Thyroid gland (tissue), 4 donors: ENCODE results near the gene TCP10L. TPM values are rescaled to one million over a fixed set of nuclear protein-coding genes. Genes with fewer than 3 reads are reported as not detected.
"Not testable (repeated sequence)": the region's sequence is repeated elsewhere in the genome, so short reads cannot be mapped to it uniquely, and the experiment has no call there.

ENCODE experiments used
- DNase-seq, 2 donors: peaks; one replicate each; pipeline ENCODE4 v3.0.0-alpha.2; 2019
- H3K27ac ChIP-seq, 3 donors: fragments of 200-600 bp; sonication (generic); 1 replicate in 2 of 3; 2 replicates in 1 of 3; pipeline ENCODE4 v1.5.1; 2016 to 2019; ENCODE audit warnings: mild to moderate bottlenecking in 1 of 3, moderate library complexity in 1 of 3
- H3K27me3 ChIP-seq: fragments of 200-600 bp; sonication (generic); one replicate; pipeline ENCODE4 v1.5.1; 2019
- H3K36me3 ChIP-seq, 2 donors: fragments of 200-600 bp; sonication (generic); one replicate each; pipeline ENCODE4 v1.5.1; 2016 to 2019
- H3K4me1 ChIP-seq, 2 donors: fragments of 200-600 bp; sonication (generic); one replicate each; pipeline ENCODE4 v1.5.1; 2017 to 2019
- H3K4me3 ChIP-seq, 3 donors: fragments of 200-600 bp; sonication (generic); replicated peaks in 1 of 3; 1 replicate in 2 of 3; 2 replicates in 1 of 3; pipeline ENCODE4 v1.5.1; 2016; ENCODE audit warnings: mild to moderate bottlenecking in 1 of 3
- H3K9me3 ChIP-seq: fragments of 200-600 bp; sonication (generic); one replicate; pipeline ENCODE4 v1.5.1; 2017
- POLR2A ChIP-seq, 2 donors: fragments of 450-650 bp; IDR thresholded peaks; one replicate each; pipeline ENCODE4 v1.6.1; 2017; ENCODE audit warnings: antibody characterized with exemption in 2 of 2, mild to moderate bottlenecking in 2 of 2, moderate library complexity in 1 of 2
- WGBS, 2 donors: methylation state at CpG; one replicate each; pipeline ENCODE4 v1.1.5; 2017; 5-methylcytosine and 5-hydroxymethylcytosine counted together
- intact Hi-C: fragments of 100-400 bp; cut with DNase I; formaldehyde crosslinking; loops from one replicate; pipeline ENCODE4 v1.15.1; 2023
- total RNA-seq, 4 donors: library from RNA; depleted of rRNA; stranded (reverse); fragments of >200 nt; gene quantifications; one replicate each; pipeline ENCODE4 v1.2.3, GENCODE V29; 2016
- TF ChIP-seq, protein P1 (sequence below), 6 experiments: fragments of 200-600 bp in 3 of 6; fragments of 450-650 bp in 3 of 6; sonication (generic) in 3 of 6; IDR thresholded peaks; one replicate each; pipeline ENCODE4 v1.5.1; 2016 to 2019; ENCODE audit warnings: antibody characterized with exemption in 6 of 6, mild to moderate bottlenecking in 2 of 6, inconsistent platforms in 1 of 6, moderate library complexity in 1 of 6

The TCP10L gene, protein sequence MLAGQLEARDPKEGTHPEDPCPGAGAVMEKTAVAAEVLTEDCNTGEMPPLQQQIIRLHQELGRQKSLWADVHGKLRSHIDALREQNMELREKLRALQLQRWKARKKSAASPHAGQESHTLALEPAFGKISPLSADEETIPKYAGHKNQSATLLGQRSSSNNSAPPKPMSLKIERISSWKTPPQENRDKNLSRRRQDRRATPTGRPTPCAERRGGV
- total RNA-seq, result 1 to 10 TPM in 2 of 4 donors, under 1 TPM in 2; 0.29 to 2.9 (median 0.73) TPM

DNA sequence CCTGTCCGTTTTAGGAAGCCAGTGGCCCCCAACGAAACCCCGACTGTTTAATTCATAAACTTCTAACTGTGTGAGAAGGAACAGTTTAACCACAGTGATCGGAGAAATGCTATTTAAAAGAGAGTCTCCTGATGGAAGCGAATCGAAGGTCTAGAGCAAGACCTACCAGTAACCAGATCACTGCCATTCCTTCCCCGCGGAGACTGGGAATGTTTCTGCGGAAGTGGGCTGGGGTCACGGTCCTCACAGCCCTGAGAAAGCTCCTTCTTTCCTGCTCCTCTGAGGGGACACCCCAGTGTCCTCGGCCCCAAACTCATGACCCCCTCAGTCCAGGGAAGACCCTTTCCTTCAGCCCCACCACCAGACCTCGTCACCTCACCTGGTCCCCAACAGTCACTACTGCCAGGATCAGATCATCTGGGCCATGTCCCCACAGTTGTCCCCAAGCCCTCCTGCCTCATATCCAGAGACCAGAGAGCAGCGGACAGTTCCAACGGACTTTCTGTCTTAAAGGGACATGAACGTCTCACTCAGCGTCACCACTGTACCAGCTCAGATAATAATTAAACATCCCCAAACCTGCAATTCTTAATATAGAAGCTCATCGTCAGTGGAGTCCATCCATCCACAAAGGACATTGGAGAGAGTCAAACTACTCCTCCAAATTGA lies at the start of gene TCP10L:
TSS of gene TCP10L (minus strand) at position 482 of the 669 bp plus-strand sequence. CDS start 1,219 bp downstream, outside the sequence.
- Histone ChIP-seq H3K9me3 (no peaks in the 10 kb centered on the region), H3K4me1 (no peaks in the 10 kb centered on the region), H3K27ac (no peak within 1 kb of the TSS), H3K4me3 (no peak within 1 kb of the TSS), H3K36me3 (no peaks in the 10 kb centered on the region), H3K27me3 (no peaks in the 10 kb centered on the region)
- DNase-seq, result no peak
- TF ChIP-seq POLR2A (IDR thresholded peaks at IDR 0.05), result no peak
- TF ChIP-seq, protein P1, sequence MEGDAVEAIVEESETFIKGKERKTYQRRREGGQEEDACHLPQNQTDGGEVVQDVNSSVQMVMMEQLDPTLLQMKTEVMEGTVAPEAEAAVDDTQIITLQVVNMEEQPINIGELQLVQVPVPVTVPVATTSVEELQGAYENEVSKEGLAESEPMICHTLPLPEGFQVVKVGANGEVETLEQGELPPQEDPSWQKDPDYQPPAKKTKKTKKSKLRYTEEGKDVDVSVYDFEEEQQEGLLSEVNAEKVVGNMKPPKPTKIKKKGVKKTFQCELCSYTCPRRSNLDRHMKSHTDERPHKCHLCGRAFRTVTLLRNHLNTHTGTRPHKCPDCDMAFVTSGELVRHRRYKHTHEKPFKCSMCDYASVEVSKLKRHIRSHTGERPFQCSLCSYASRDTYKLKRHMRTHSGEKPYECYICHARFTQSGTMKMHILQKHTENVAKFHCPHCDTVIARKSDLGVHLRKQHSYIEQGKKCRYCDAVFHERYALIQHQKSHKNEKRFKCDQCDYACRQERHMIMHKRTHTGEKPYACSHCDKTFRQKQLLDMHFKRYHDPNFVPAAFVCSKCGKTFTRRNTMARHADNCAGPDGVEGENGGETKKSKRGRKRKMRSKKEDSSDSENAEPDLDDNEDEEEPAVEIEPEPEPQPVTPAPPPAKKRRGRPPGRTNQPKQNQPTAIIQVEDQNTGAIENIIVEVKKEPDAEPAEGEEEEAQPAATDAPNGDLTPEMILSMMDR (IDR thresholded peaks at IDR 0.05), result no peak
- intact Hi-C loops, result no loop called here
- WGBS, 2 donors, result 88 to 90% methylated on average over 17 of the region's 17 CpGs

DNA sequence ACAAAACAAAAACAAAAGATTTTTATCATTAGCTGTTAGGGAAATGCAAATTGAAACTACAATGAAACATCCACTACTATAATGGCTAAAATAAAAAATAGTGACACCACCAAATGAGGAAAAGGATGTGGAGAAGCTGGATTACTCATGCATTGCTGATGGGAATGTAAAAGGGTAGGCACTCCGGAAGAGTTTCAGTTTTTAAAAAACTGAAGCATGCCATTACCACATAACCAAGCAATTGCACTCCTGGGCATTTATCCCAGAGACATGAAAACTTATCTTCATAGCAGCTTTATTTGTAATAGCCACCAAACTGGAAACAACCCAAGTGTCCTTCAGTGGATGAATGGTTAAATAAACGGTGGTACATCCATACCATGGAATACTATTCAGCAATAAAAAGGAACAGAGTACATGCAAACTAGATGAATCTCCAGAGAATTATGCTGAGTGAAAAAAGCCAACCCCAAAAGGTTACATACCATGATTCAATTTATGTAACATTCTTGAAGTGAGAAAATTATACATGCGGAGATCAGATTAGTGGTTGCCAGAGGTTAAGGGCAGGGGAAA lies 41.4 kb upstream of the TCP10L start:
- TF ChIP-seq, protein P1 (IDR thresholded peaks at IDR 0.05), result no peak
- TF ChIP-seq POLR2A (IDR thresholded peaks at IDR 0.05), result no peak
- Histone ChIP-seq H3K9me3 (no peaks in the 10 kb centered on the region), H3K36me3 (peaks cover 12 to 18% of the 10 kb centered on the region in 2 donors), H3K4me3 (no peak overlapping the region), H3K4me1 (no peaks in the 10 kb centered on the region), H3K27me3 (no peaks in the 10 kb centered on the region), H3K27ac (no peak overlapping the region)
- WGBS, 2 donors, result 94 to 96% methylated on average over 3 of the region's 3 CpGs
- DNase-seq, result no peak
- intact Hi-C loops, result no loop called here

DNA sequence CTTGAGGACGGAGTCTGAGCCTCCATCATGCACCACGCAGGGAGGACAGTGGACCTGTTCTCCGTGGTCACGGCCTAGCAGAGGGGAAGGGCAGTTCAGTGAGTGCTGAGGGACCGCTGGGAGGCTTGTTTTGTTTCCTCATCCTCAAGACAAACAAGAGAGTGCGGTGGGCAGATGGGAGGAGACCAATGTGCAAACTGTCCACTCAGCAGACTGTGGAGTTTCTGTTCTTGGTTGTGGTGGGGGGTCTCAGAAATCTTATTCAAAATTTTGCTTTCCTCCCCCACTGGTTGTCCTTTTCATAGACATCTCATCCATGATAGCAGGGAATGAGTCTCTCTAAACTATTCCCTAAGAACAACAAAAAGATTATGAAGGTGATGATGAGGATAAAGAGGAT lies 32.9 kb upstream of the TCP10L start:
- H3K27me3 ChIP-seq, H3K9me3 ChIP-seq, H3K4me1 ChIP-seq, H3K27ac ChIP-seq, H3K36me3 ChIP-seq, H3K4me3 ChIP-seq, DNase-seq, intact Hi-C loops: not testable (repeated sequence)
- 68 to 74% methylated on average over 4 to 6 of the region's 6 CpGs for WGBS, 2 donors

DNA sequence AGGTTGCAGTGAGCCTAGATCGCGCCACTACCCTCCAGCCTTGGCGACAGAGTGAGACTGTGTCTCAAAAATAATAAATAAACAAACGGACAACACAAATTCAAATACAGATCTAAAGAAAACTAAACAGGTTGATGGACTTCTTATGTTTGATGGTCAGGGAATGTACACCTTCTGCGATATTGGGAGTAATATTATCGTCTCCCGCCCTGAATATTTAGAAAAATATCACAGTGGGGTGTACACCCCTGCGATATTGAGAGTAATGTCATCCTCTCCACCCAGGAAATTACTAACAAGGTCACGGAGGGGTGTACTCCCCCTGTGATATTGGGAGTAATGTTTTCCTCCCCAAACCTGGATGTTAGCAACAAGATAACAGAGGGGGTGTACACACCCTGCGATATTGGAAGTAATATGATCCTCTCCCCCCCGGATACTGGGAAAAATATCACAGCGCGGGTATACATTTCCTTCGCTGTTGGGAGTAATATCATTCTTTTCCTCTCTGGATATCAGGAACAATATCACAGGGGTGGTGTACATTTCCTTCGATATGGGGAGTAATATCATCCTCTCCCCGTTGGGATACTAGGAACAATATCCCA lies 28.2 kb upstream of the TCP10L start:
- no peaks in the 10 kb centered on the region for H3K27me3 ChIP-seq
- intact Hi-C loops, result no loop called here
- WGBS, 2 donors, result 67 to 70% methylated on average over 16 of the region's 16 CpGs
- H3K4me1 ChIP-seq, result peaks cover 8 to 11% of the 10 kb centered on the region in 2 donors
- peak overlapping the region in 2 of 3 donors; percentile 93 to 94 for H3K4me3 ChIP-seq
- no peaks in the 10 kb centered on the region for H3K9me3 ChIP-seq
- TF ChIP-seq POLR2A (IDR thresholded peaks at IDR 0.05), result no peak
- TF ChIP-seq, protein P1 (IDR thresholded peaks at IDR 0.05), result no peak
- H3K36me3 ChIP-seq, result peaks cover 7 to 12% of the 10 kb centered on the region in 2 donors
- peak overlapping the region in 2 of 3 donors; percentile 91 to 94 for H3K27ac ChIP-seq
- no peak for DNase-seq

DNA sequence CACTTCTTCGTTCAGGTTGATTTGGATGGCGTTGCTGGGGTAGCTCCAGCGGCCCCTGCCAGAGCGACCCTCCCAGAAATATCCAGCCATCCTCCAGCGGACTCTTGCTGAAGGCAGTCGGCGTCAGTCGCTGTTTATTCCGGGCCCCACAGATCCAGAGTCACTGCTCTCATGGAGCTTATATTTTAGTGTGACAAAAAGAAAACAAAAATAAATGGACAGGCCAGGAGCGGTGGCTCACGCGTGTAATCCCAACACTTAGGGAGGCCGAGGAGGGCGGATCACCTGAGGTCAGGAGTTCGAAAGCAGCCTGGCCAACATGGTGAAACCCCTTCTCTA lies 27.6 kb upstream of the TCP10L start:
- H3K36me3 ChIP-seq, result peaks cover 7 to 12% of the 10 kb centered on the region in 2 donors
- H3K9me3 ChIP-seq, result no peaks in the 10 kb centered on the region
- intact Hi-C loops, result no loop called here
- TF ChIP-seq, protein P1 (IDR thresholded peaks at IDR 0.05), result no peak
- peaks cover 8 to 11% of the 10 kb centered on the region in 2 donors for H3K4me1 ChIP-seq
- peak overlapping the region; percentile 91 to 95 (median 94) for H3K27ac ChIP-seq
- DNase-seq, result no peak
- H3K27me3 ChIP-seq, result no peaks in the 10 kb centered on the region
- WGBS, 2 donors, result 1 to 3% methylated on average over 15 of the region's 15 CpGs
- H3K4me3 ChIP-seq, result peak overlapping the region; percentile 93 to 97 (median 94)
